ENCODE data around the gene NUDT8.
"Not testable (repeated sequence)": the region's sequence is repeated elsewhere in the genome, so short reads cannot be mapped to it uniquely, and the experiment has no call there.

NUDT8 gene

DNA sequence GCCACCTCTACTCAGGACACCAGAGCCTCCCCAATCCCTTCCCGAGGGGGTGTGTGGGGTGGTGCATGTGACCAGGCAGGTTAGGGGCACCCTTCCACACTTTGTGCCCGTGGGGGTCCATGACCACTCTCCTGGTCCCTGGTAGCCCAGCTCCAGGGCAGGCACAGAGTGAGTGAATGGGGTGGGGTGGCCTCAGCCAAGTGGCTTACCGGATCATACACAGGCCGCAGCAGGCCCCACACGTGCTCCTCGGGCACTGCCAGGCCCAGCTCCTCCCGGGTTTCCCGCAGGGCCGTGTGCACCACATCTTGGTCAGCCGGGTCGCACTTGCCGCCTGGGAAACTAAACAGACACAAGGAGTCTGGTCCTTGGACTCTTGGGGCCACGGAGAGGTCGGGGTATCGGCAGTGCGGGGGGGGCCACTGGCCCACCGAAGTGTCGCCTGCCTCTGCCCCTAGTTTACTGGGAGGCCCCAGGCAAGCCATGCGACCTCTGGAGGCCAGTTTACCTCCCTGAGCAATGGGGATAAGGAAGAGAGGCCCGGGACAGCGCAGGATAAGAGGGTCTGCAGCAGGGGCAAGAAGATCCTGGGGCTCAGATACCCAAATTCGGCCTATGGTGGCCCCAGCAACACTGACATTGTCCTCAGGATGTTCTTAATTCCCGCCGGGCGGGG lies 889 bp downstream of the NUDT8 start:
- DNase-seq (ENCODE audit: low spot score): no peak
- no peak for FAIRE-seq

DNA sequence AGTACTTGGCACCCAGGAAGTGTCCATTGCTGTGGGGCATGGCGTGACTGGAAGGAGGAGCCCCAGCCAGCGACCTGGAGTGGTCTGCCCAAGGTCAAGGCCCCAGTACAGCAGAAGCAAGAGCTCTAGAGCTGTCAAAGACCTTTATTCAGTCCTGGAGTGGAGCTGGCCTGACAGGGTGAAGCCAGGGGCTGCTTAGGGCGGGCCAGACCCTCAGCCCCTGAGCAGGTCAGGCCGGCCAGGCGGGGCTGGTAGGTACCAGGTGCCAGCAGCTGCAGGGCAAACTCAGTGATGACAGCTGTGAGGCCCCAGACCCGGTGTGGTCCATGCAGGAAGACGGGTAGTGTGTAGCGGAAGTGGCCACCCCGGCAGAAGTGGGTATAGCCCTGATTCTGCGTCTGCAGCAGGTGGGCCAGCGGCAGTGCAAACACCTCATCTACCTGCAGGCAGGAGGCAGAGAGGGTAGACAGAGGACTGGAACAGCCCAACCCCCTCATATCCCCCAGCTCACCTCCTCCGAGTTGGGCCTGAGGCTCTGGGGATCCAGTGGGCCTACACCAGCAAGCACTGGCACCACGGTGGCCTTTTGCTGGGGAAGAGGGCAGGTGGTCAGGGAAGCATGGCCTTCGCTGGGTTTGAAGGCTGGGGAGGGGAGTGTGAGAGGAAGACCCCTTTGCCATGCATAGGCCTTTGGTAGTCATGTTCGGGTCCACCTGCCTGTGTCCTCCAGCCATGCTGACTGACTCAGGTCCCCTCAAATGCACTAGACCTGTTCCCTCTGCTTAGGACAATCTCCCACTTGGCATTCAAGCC lies 1.7 kb downstream of the NUDT8 start:
- FAIRE-seq (no peak), DNase-seq (ENCODE audit: low spot score) (no peak)

DNA sequence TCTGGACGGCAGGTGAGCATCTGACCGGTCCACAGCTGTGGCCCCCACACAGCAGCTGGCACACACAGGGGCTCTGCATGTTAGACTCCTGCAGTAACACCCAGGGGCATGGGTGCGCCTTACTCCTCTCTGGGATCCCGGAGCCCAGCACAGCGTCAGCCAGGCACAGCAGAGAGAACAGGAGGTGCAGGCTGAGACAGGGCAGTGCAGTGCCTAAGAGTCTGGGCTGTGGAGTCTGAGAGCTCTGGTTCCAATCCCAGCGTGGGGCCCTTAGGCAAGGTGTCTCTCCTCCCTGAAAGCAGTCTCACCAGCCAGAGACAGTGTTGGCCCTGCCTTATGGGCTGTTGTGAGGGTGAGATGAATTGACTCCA lies 2.3 kb downstream of the NUDT8 start:
- DNase-seq (ENCODE audit: low spot score): no peak
- no peak for FAIRE-seq

DNA sequence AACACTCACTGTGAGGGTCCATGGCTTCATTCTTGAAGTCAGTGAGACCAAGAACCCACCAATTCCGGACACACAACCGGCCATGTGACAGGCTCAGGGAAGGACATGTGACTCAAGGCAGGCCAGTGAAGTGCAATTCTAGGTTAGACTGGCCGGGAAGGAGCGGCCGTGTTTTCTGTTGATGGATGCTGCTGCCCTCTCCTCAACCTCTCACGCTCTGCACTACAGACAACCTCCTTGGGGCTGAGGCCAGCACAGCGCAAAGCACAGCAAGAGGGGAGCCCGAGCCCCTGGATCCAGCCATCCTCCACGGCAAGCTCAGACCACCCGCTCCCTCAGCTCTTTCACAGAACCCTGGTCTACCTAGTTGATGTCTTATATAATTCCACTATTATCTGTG lies 2.8 kb downstream of the NUDT8 start:
- DNase-seq (ENCODE audit: low spot score): no peak

DNA sequence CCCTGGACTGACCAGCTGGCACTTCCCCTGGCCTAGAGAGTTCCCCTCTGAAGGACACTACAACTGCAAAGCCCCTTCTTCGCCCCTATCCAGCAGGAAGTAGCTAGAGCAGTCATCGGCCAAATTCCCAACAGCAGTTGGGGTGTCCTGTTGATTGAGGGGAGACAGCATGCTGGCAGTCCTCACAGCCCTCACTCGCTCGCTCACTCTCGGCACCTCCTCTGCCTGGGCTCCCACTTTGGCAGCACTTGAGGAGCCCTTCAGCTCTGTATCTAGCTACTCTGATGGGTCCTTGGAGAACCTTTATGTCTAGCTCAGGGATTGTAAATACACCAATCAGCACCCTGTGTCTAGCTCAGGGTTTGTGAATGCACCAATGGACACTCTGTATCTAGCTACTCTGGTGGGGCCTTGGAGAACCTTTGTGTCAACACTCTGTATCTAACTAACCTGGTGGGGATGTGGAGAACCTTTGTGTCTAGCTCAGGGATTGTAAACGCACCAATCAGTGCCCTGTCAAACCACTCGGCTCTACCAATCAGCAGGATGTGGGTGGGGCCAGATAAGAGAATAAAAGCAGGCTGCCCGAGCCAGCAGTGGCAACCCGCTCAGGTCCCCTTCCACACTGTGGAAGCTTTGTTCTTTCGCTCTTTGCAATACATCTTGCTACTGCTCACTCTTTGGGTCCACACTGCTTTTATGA lies 3.5 kb downstream of the NUDT8 start:
- not testable (repeated sequence) for FAIRE-seq; DNase-seq (ENCODE audit: low spot score)

More for the DNA sequence above, 2.8 kb downstream of the NUDT8 start:
- FAIRE-seq: no peak

DNA sequence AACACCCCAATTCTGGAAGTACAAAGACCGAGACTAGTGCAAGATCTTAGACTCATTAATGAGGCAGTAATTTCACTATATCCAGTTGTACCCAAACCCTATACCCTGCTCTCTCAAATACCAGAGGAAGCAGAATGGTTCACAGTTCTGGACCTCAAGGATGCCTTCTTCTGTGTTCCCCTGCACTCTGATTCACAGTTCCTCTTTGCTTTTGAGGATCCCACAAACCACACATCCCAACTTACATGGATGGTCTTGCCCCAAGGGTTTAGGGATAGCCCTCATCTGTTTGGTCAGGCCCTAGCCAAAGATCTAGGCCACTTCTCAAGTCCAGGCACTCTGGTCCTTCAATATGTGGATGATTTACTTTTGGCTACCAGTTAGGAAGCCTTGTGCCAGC lies 5.9 kb downstream of the NUDT8 start:
- FAIRE-seq: not testable (repeated sequence)

DNA sequence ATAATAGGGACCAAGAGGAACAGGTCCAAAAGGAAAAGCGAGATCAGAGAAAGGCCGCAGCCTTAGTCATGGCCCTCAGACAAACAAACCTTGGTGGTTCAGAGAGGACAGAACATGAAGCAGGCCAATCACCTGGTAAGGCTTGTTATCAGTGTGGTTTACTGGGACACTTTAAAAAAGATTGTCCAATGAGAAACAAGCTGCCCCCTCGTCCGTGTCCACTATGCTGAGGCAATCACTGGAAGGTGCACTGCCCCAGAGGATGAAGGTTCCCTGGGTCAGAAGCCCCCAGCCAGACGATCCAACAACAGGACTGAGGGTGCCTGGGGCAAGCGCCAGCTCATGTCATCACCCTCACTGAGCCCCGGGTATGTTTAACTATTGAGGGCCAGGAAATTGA lies 6.8 kb downstream of the NUDT8 start:
- not testable (repeated sequence) for FAIRE-seq

More for the DNA sequence above, 5.9 kb downstream of the NUDT8 start:
- not testable (repeated sequence) for DNase-seq (ENCODE audit: low spot score)

DNA sequence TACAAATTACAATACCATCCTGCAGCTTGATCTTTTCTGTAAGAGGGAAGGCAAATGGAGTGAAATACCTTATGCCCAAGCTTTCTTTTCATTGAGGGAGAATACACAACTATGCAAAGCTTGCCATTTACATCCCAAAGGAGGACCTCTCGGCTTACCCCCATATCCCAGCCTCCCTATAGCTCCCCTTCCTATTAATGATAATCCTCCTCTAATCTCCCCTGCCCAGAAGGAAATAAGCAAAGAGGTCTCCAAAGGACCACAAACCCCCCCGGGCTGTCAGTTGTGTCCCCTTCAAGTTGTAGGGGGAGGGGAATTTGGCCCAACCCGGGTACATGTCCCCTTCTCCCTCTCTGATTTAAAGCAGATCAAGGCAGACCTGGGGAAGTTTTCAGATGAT lies 7.8 kb downstream of the NUDT8 start:
- not testable (repeated sequence) for DNase-seq (ENCODE audit: low spot score); FAIRE-seq

More for the DNA sequence above, 6.8 kb downstream of the NUDT8 start:
- DNase-seq (ENCODE audit: low spot score): not testable (repeated sequence)

DNA sequence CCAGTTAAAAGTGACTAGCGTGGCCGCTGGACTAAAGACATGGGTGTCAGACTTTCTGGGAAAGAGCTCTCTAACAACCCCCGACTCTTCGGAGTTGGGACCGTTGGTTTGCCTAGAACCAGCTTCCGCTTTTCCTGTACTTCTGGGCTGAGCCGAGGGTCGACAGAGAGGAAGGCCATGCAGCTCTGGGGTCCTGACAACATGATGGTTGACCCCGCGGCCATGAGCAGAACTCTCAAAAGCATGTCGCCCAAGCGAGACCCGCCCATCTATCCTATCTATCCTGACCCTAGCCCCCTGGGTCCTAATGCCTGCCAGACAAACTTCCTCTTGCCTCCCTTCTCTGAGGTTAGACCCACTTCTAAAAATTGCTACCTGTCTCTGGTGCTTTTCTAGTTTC lies 9.1 kb downstream of the NUDT8 start:
- not testable (repeated sequence) for DNase-seq (ENCODE audit: low spot score); FAIRE-seq

DNA sequence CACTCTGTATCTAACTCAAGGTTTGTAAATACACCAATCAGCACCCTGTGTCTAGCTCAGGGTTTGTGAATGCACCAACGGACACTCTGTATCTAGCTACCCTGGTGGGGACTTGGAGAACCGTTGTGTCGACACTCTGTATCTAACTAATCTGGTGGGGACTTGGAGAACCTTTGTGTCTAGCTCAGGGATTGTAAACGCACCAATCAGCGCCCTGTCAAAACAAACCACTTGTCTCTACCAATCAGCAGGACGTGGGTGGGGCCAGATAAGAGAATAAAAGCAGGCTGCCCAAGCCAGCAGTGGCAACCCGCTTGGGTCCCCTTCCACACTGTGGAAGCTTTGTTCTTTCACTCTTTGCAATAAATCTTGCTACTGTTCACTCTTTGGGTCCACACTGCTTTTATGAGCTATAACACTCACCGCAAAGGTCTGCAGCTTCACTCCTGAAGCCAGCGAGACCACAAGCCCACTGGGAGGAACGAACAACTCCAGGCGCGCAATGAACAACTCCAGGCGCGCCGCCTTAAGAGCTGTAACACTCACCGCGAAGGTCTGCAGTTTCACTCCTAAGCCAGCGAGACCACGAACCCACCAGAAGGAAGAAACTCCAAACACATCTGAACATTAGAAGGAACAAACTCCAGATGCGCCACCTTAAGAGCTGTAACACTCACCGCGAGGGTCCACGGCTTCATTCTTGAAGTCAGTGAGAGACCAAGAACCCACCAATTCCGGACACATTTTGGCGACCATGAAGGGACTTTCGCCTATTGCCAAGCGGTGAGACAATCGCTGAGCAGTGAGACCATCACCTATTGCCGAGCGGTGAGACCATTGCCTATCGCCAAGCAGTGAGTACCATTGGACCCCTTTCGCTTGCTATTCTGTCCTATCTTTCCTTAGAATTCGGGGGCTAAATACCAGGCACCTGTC lies 9.8 kb downstream of the NUDT8 start:
- FAIRE-seq; DNase-seq (ENCODE audit: low spot score): not testable (repeated sequence)

DNA sequence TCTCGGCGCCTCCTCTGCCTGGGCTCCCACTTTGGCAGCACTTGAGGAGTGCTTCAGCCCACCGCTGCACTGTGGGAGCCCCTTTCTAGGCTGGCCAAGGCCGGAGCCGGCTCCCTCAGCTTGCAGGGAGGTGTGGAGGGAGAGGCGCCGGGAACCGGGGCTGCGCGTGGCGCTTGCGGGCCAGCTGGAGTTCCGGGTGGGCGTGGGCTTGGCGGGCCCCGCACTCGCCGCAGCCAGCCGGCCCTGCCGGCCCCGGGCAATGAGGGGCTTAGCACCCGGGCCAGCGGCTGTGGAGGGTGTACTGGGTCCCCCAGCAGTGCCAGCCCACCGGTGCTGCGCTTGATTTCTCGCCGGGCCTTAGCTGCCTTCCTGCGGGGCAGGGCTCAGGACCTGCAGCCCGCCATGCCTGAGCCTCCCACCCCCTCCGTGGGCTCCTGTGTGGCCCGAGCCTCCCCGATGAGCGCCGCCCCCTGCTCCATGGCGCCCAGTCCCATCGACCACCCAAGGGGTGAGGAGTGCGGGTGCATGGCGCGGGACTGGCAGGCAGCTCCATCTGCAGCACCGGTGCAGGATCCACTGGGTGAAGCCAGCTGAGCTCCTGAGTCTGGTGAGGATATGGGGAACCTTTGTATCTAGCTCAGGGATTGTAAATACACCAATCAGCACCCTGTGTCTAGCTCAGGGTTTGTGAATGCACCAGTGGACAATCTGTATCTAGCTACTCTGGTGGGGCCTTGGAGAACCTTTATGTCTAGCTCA lies 10.7 kb downstream of the NUDT8 start:
- DNase-seq (ENCODE audit: low spot score); FAIRE-seq: not testable (repeated sequence)

DNA sequence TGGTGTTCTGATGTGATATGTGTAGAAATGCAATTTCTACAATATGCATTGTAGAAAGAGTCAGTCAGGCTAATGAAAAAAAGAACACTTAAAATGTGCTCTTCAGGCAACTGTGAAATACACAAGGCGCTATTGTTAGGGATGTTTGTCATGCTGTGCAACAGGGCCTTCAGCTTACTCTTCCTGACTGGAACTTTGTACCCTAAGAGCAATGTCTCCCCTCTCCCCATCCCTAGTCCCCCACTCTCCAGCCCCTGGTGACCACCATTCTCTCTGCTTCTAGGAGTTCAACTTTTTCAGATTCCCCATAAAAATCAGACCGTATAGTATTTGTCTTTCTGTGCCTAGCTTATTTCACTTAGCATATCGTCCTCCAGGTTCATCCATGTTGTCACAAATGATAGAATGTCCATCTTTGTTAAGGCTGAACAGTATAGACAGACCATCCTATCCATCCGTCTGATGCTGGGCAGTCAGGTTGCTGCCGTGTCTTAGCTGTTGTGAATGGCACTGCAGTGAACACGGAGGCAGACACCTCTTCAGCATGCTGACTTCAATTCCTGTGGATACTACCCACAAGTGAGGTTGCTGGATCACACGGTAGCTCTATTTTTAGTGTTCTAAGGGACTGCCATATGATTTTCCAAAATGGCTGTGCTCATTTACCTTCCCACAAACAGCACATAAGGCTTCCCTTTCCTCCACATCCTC lies 12.3 kb downstream of the NUDT8 start:
- FAIRE-seq (no peak), DNase-seq (ENCODE audit: low spot score) (no peak)

DNA sequence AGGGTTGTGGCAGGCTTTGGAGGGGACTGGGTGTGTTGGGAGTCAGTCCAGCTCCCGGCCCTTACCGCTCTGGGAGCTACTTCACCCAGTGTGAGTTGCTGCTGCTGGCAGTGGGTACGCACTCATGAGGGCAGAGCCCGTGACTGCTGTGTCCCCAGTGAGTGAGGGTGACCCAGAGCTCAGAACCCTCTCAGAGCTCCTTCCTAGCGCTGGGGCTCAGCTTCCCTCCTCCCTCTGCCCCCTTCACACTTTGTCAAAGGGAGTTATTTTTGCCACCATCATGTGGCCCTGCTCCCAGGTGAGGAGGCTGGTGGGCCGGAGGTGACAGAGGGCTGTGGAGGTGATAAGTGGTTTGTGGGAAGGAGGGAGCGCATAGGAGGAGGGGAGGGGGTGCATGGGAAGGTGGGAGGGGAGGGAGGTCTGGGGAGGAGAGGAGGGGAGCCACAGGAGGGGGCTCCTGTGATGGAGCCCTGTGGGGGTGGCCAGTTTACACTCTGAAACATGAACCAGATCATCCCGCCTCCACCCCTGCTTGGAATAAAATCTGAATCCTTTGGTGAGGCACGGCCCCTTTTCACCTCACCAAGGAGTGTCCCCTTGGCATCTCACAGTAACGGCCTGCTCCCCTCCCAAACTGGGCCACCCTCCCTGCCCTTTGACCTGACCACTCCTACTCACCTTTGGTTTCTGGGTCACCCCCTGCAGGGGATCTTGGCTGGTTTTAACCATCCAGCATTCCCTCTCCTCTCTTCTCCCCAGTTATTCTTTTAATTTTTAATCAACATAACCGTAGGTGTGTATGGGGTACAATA lies 13.1 kb downstream of the NUDT8 start:
- FAIRE-seq: no peak
- no peak for DNase-seq (ENCODE audit: low spot score)

DNA sequence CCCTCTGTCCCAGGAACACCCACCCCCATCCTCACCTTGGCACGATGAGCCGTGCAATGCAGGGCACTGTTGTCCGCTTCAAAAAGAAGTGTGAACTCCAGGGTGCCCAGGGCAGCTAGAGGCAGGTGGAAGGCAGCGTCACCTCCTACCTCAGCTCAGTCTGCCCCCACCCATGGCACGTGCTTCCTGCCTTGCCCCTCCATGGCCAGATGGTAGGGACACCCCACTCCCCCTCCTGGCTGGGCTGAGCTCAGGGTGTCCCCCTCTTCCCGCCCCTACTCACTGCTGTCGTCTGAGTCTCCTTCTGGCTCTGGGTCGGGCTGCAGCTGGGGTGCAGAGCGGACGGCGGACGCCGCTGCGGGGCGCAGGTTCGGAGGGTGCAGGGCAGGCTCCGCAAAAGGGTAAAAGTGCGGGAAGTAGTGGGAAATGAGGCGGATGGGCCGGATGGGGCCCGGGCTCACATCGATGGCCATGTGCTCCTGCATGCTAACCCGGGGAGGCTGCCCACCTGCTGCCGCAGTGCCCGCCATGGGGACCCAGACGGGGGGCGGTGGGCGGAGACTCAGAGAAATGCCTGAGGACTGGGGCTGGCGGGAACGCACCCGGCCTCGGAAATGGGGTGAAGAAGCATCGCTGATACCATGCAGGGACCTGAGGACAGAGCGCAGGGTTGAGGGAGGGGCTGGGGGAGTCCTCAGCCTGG lies 13.9 kb downstream of the NUDT8 start:
- no peak for DNase-seq (ENCODE audit: low spot score)
- no peak for FAIRE-seq

DNA sequence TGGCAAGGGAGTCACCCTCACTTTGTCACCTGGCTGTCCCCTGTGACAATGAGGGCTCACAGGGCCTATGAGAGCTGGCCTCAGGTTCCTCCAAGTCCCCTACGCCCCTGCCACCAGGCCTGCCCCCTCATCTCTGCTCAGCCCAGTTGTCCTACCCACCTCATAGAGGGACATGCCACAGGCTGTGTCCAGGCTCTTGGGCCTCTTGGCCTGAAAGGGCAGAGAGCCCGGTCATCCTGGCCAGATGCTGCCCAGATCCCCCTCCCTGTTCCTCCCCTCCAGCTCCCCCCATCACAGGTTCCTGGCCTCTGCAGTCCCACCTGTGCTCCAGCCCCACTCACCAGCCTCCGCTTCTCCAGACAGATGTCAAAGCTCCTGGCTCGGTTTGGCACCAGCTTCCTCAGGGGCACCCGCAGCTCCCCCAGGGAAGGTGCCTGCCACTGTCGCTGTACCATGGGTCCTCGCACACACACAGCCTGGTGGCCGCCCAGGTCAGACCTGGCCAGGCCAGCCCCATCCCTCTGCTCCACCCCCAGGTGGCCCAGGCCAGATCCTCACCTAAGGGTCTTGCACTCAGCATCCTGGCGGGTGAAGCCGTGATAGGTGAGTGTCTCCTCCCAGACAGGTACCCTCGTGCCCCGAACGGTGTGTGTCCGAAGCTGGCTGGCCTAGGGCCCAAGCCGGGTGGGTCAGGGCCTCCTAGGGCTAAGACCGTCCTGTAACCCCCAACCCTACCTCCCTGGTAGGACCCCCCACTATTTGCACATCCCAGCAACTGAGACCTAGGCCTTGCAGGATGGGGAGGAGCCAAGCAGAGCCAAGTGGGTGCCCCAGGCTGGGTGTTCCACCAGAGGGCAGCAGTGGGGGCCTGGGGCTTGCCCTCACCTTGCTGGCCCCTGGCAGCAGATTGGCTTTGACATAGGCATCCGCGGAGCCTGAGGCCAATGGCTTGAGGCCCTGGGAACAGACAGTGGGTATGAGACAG lies 14.7 kb downstream of the NUDT8 start:
- DNase-seq (ENCODE audit: low spot score) (peak; percentile 16), FAIRE-seq (no peak)

DNA sequence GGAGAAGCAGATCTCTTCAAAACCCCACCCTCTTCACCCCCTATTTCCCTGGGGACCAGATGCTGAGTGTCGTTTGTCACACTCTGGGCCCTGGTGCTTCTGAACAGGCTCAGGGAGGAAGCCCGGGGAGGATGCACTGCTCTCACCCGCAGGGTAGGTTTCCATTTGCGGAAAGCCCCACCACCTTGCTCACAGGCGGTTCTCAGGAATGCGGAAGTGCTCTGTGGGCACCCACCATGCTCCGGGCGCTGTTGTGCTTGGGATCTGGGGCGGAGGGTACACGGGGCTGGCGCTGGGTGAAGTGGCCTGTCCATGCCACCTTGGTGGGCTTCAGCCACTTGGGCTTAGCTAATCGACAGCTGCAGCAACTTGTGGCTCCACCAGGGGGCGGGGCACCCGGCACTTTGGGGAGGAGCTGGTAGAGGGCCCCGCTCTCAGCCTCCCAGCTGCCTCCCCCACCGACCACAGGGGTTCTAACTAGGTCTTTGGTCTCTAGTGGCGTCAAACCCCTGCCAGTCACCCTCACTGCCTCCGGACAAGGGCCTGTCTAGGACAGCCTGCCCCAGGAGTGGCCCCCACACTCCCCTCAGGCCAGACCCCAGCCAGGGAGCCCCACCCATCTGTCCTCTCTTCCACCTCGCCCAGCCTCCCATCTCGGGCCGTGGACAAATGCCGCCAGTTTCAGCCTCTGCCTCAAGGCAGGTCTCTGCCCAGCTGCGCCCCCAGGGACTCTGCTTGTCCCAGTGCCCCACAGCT lies 15.6 kb downstream of the NUDT8 start:
- DNase-seq (ENCODE audit: low spot score): no peak
- no peak for FAIRE-seq

All from RCC 7860 (cell line).